GM10266 (cell line): ENCODE results near the gene MAGI2.

Experiments used
- DNase-seq: peaks from one replicate; pipeline ENCODE4 v3.0.0; 2012; ENCODE audit errors: extremely low spot score
- TF ChIP-seq, protein P1 (sequence below): IDR thresholded peaks from 2 replicates; pipeline ENCODE4 v1.5.1; 2012; ENCODE audit warnings: mild to moderate bottlenecking, low read depth; ENCODE audit not compliant: control insufficient read depth, insufficient read depth; ENCODE audit errors: missing control alignments

MAGI2 gene

DNA sequence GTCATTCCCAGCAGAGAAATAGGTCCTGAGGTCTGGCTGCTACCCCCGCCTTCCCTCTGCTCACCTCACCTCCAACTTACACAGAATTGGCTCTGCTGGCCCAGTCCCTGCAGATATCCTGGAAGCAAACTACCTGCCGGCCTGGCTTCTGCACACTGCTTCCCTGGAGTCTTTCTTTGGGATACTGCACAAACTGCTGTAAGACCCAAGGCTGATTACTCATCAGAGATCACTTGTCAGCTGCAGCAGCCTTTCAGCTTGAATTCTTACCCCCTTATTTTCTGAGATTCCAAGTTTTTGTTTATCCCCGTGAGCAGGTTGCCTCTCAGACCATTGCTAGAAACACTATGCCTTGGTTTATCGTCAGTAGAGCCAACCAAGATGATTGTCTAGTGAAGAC lies 1228.5 kb downstream of the MAGI2 start:
- DNase-seq = no peak
- TF ChIP-seq, protein P1, sequence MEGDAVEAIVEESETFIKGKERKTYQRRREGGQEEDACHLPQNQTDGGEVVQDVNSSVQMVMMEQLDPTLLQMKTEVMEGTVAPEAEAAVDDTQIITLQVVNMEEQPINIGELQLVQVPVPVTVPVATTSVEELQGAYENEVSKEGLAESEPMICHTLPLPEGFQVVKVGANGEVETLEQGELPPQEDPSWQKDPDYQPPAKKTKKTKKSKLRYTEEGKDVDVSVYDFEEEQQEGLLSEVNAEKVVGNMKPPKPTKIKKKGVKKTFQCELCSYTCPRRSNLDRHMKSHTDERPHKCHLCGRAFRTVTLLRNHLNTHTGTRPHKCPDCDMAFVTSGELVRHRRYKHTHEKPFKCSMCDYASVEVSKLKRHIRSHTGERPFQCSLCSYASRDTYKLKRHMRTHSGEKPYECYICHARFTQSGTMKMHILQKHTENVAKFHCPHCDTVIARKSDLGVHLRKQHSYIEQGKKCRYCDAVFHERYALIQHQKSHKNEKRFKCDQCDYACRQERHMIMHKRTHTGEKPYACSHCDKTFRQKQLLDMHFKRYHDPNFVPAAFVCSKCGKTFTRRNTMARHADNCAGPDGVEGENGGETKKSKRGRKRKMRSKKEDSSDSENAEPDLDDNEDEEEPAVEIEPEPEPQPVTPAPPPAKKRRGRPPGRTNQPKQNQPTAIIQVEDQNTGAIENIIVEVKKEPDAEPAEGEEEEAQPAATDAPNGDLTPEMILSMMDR = no peak

DNA sequence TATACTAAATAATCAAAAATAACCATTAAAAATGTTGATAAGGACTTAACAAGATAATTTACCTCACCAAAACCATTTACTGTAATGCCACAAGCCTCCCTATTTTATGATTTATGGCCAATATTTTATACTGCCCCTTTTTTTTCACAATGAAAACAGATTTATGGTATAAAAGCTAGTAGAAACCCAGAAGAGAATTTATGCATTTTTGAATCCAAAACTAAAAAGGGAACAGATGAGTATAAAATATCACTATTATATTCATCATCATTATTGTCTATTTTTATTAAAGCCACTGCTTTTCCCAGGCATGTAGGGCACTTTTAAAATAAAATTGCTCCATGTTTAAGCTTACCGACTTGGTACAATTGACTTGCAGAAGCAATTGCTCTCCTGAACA lies 1229.9 kb downstream of the MAGI2 start:
- no peak for DNase-seq
- TF ChIP-seq, protein P1 = no peak

DNA sequence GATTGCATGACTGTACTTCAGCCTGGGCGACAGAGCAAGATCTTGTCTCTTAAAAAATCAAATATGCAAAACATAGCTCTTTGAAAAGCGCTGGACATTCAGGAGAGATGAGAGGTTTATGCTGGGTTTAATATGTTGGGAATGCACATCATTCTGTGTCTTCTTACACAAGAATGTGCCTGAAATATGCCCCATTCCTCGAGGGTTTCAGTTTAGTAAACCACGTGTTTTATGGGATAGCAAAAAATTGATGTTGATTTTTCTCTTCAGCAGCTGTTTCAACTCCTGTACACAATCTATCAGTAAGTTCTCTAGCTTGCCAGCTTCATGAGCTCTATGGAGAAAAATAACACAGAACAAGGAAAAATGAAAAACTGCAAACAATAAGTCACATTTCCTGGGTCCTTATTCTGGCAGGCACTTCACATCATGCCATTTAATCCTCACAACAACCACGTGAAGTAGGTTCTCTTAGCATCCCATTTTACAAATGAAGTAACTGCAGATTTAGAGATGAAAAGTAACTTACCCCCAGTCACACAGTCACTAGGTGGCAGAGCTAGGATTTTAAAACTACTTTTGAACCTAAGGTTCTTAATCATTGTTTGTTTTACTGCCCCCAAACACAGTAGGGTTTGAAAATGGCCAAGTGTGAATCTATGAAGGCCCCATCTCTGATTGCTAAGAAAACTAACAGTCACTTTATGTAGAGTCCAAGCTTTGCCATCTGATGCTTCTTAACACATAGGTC lies 1231.3 kb downstream of the MAGI2 start:
- TF ChIP-seq, protein P1 = no peak
- DNase-seq = no peak

DNA sequence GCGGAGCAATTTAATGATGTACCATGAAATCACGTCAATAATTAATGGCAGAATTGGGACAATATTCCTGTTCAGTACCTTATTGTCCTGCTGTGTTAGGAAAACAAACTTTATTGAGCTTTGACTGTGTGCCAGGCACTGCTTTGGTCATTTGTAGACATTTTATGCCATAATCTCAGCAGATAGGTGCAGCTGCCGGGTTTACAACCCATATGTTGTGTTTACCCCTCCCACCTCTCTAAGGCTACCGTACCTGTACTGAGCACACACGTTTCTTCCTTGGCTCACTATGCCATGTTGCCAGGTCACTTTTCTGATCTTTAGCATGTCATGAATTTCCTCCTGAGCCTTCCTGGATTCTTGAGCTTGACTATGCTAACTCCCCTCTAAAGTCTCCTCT lies 1232.7 kb downstream of the MAGI2 start:
- DNase-seq = no peak
- TF ChIP-seq, protein P1 = no peak

DNA sequence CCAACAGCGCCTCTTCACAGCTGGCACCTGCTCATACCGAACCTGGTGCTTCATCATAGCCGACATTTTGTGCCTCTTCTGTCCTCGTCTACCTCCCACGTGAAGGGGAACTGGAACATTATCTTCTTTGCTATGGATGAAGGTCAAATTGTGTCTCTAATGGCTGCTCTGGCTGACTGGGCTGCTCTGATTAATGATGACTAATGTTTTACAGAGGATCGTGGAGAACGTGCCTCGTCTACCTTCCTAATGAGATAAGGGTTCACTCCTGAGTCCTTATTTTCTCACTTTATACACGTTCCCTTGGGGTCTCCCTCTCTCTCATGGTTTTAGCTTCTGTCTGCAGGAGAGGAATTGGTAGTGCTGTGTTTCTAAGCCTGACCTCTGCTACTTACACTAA lies 1234.6 kb downstream of the MAGI2 start:
- TF ChIP-seq, protein P1 = no peak

DNA sequence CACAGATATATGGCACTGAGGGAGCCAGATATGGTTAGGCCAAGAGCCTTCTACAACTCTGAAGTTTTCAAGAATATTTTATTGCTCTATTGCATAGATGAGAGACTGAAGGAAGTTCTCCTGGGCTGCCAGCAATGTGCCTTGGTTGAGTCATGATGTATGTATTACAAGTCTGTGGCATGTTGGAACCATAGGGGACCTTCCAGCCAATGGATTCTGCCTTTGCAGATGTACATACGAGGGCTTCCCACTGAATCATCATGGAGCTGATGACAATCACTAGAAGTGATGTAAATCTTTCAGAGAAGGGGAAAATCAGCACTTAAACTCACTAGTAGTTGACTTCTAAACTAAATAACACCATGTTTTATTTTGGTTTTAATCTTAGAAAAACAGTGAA lies 1235.4 kb downstream of the MAGI2 start:
- DNase-seq = no peak
- TF ChIP-seq, protein P1 = no peak

More for the DNA sequence above, 1234.6 kb downstream of the MAGI2 start:
- no peak for DNase-seq

DNA sequence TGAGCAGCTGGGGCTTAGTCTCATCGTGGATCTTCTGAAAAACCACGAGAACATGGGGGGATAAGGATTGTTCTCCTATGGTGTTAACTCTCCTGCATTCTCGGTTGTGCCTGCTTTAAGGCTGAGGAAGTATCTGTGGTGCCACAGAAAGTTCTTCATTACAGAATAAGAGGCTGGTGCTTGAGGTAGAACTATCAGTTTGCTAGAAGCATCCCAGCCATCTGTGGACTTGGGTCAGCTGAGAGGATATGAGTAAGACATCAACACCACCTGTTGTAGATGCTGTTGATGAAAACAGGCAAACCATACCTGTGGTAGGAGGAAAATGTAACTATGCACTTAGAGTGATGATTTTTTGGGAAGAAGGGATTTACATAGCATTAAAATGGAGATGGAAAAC lies 1238.3 kb downstream of the MAGI2 start:
- no peak for DNase-seq
- TF ChIP-seq, protein P1 = no peak
